Measurements from ENCODE around the gene DNAH8. TPM values are rescaled to one million over a fixed set of nuclear protein-coding genes. Genes with fewer than 3 reads are reported as not detected.

The DNAH8 gene
- total RNA-seq, 1 experiment from 2014 or later = not detected

- H3K27ac Mint-ChIP-seq (ENCODE audit: low read depth, unreplicated experiment) = no peak overlapping the region
- BruUV-seq (replicated peaks) = no TSS peak
- H3K27me3 Mint-ChIP-seq (ENCODE audit: insufficient read depth, unreplicated experiment) = no peaks in the 10 kb centered on the region
- H3K36me3 Mint-ChIP-seq (ENCODE audit: insufficient read depth, unreplicated experiment) = no peaks in the 10 kb centered on the region
- no peak for TF ChIP-seq CTCF (IDR thresholded peaks at IDR 0.05; ENCODE audit: unreplicated experiment)
- ChIA-PET CTCF (interaction anchor here (0.5 to 1.0 kb wide), 3 partner anchors 8 to 133 kb away, joined by 3 to 4 read pairs (median 3); no protein-coding TSS in a partner anchor), POLR2A (no interaction called here)
- no peak overlapping the region for H3K4me3 Mint-ChIP-seq (ENCODE audit: unreplicated experiment)
- H3K4me1 Mint-ChIP-seq (ENCODE audit: insufficient read depth, unreplicated experiment) = no peaks in the 10 kb centered on the region
- intact Hi-C loops (cut with micrococcal nuclease) = no loop called here
- DNase-seq (ENCODE audit: unreplicated experiment) = no peak
- no peaks in the 10 kb centered on the region for H3K9me3 Mint-ChIP-seq (ENCODE audit: unreplicated experiment)
Measured at GRCh38 chr6:39021779-39022178, 306.7 kb downstream of the DNAH8 start.

- Mint-ChIP-seq H3K36me3 (ENCODE audit: insufficient read depth, unreplicated experiment) (no peaks in the 10 kb centered on the region), H3K9me3 (ENCODE audit: unreplicated experiment) (no peaks in the 10 kb centered on the region), H3K27me3 (ENCODE audit: insufficient read depth, unreplicated experiment) (peaks cover 34% of the 10 kb centered on the region), H3K4me3 (ENCODE audit: unreplicated experiment) (no peak overlapping the region), H3K4me1 (ENCODE audit: insufficient read depth, unreplicated experiment) (no peaks in the 10 kb centered on the region), H3K27ac (ENCODE audit: low read depth, unreplicated experiment) (no peak overlapping the region)
- POLR2A ChIA-PET = no interaction called here
- no peak for TF ChIP-seq CTCF (IDR thresholded peaks at IDR 0.05; ENCODE audit: unreplicated experiment)
- no peak for DNase-seq (ENCODE audit: unreplicated experiment)
- BruUV-seq (replicated peaks) = no TSS peak
- CTCF ChIA-PET = interaction anchor here (0.5 to 0.6 kb wide), 2 partner anchors 16 to 63 kb away, joined by 3 read pairs; no protein-coding TSS in a partner anchor
- intact Hi-C loops (cut with micrococcal nuclease) = loop anchor here (5.0 kb wide), 1 partner anchor 141 kb away; no protein-coding TSS in a partner anchor
Measured at GRCh38 chr6:39026175-39026574, 311.1 kb downstream of the DNAH8 start.

GRCh38 chr6:39029156-39030011 lies 314.3 kb downstream of the DNAH8 start:
- Mint-ChIP-seq H3K36me3 (ENCODE audit: insufficient read depth, unreplicated experiment) (no peaks in the 10 kb centered on the region), H3K27ac (ENCODE audit: low read depth, unreplicated experiment) (no peak overlapping the region), H3K9me3 (ENCODE audit: unreplicated experiment) (no peaks in the 10 kb centered on the region), H3K4me1 (ENCODE audit: insufficient read depth, unreplicated experiment) (no peaks in the 10 kb centered on the region), H3K4me3 (ENCODE audit: unreplicated experiment) (no peak overlapping the region), H3K27me3 (ENCODE audit: insufficient read depth, unreplicated experiment) (peaks cover 65% of the 10 kb centered on the region)
- peak; percentile 42 for DNase-seq (ENCODE audit: unreplicated experiment)
- ChIA-PET POLR2A (no interaction called here), CTCF (interaction anchor here (0.7 to 0.9 kb wide), 3 partner anchors 9 to 189 kb away, joined by 3 to 5 read pairs (median 4); no protein-coding TSS in a partner anchor)
- intact Hi-C loops (cut with micrococcal nuclease) = loop anchor here (5.0 kb wide), 1 partner anchor 138 kb away; no protein-coding TSS in a partner anchor
- no TSS peak for BruUV-seq (replicated peaks)
- peak; percentile 75 for TF ChIP-seq CTCF (IDR thresholded peaks at IDR 0.05; ENCODE audit: unreplicated experiment)

GRCh38 chr6:39035681-39036080 lies 320.6 kb downstream of the DNAH8 start:
- no peak overlapping the region for H3K27ac Mint-ChIP-seq (ENCODE audit: low read depth, unreplicated experiment)
- ChIA-PET CTCF (no interaction called here), POLR2A (no interaction called here)
- TF ChIP-seq CTCF (IDR thresholded peaks at IDR 0.05; ENCODE audit: unreplicated experiment) = no peak
- H3K27me3 Mint-ChIP-seq (ENCODE audit: insufficient read depth, unreplicated experiment) = peaks cover 81% of the 10 kb centered on the region
- DNase-seq (ENCODE audit: unreplicated experiment) = no peak
- intact Hi-C loops (cut with micrococcal nuclease) = no loop called here
- no peaks in the 10 kb centered on the region for H3K4me1 Mint-ChIP-seq (ENCODE audit: insufficient read depth, unreplicated experiment)
- BruUV-seq (replicated peaks) = no TSS peak
- H3K9me3 Mint-ChIP-seq (ENCODE audit: unreplicated experiment) = no peaks in the 10 kb centered on the region
- no peaks in the 10 kb centered on the region for H3K36me3 Mint-ChIP-seq (ENCODE audit: insufficient read depth, unreplicated experiment)
- H3K4me3 Mint-ChIP-seq (ENCODE audit: unreplicated experiment) = no peak overlapping the region

All from MCF 10A (cell line).